Bronchus fibroblast of lung (primary cell): Measurements from ENCODE around the gene PAK5. TPM values are rescaled to one million over a fixed set of nuclear protein-coding genes. Genes with fewer than 3 reads are reported as not detected.

Experiments
- total RNA-seq: library from RNA; depleted of rRNA; stranded (reverse); fragments of >200 nt; gene quantifications from 2 replicates; pipeline ENCODE4 v1.2.3, GENCODE V29; 2015

The PAK5 gene
- total RNA-seq = under 0.01 TPM in 1 of 2 replicates, not detected in the other

DNA sequence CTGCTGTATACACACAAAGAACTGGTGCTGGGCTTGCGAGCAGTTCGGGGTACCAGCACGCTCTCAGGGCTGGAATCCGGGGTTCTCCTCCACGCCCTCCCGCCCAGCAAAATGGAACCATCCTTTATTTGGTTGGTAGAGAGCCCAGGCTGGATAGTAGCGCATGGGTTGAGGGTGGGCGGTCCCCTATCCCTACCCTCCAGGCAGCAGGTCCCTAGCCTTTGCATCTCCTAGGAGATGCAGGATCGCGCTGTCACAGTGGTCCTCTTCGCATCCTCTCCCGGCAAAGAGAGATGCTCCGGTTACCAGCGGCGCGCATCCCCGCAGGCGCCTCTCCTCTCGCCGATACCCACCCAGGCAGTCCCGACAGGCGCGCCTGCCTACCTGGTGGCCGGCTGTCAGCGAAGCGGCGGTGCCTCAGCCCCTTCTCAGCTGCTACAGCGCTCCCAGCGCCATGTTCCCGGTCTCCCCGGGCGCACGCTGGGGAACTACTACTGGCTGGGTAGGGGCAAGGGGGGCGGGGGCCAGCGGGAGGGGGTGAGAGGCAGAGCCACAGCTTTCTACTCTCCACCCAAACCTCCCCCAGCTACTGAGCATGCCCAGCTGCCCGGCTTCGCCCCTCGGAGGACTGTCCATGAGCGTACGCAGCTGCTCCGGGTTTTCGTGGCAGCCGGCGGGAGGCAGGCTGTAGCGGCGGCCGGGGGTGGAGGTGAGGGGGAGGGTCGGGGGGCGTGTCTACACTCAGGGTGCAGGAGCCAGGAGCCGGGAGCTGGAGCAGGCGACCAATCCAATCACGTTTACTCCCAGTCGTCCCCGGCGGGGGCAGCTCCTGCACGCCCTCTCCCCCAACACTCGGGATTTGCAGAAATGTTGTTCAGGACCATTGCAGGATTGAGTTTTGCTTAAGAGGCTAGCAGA is at the start of gene PAK5:
PAK5 (minus strand) TSS at position 699 of the 918 bp plus-strand sequence. CDS start 194,748 bp downstream, outside the sequence.

DNA sequence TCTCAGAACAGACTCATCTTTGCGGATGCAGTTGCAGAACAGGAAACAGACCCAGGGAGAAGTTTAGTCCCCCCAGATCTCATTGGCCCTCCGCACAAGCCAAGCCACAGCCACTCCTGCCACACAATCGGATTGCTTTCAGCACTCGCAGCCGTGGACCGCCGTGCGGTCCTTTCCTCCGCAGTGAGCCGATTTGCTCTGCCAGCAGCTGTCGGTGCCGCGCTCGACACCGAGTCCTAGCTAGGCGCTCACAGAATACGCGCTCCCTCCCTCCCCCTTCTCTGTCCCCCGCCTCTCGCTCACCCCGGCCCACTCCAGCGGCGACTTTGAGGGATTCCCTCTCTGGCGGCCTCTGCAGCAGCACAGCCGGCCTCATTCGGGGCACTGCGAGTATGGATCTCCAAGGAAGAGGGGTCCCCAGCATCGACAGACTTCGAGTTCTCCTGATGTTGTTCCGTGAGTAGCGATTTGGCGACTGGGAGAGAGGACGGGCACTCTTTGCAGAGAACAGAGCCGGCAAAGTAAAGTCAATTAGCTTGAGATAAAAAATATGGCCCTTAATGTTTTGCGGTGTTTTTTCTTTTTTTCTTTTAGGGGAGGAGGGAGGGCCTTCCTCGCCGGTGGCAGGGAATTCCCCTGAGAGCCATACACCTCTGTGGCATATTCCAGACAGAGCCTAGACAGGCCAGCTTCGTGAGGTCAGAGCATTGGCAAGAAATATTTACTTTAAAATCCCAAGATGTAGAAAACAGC is 324.2 kb downstream of the PAK5 start, which contains the start of gene LAMP5:
LAMP5 (plus strand) TSS at position 130 of the 753 bp plus-strand sequence; CDS start at position 393, 263 bp downstream.

Other genes with a start within 250 kb of the PAK5 start
- gene ANKEF1, start 195.9 kb upstream of the PAK5 start, total RNA-seq = 2.2 and 2.4 TPM in 2 replicates